Suprapubic skin (tissue), 4 donors: Measurements from ENCODE around the gene OR10P1. TPM values are rescaled to one million over a fixed set of nuclear protein-coding genes. Genes with fewer than 3 reads are reported as not detected.

Experiments
- DNase-seq, 2 donors: peaks; one replicate each; pipeline ENCODE4 v3.0.0-alpha.2; 2019; ENCODE audit warnings: low spot score in 2 of 2
- H3K27ac ChIP-seq: fragments of 200-600 bp; sonication (generic); one replicate; pipeline ENCODE4 v1.5.1; 2019
- H3K27me3 ChIP-seq: fragments of 200-600 bp; sonication (generic); one replicate; pipeline ENCODE4 v1.5.1; 2019
- H3K36me3 ChIP-seq: fragments of 200-600 bp; sonication (generic); one replicate; pipeline ENCODE4 v1.5.1; 2019
- H3K4me1 ChIP-seq: fragments of 200-600 bp; sonication (generic); one replicate; pipeline ENCODE4 v1.5.1; 2019
- H3K4me3 ChIP-seq: fragments of 200-600 bp; sonication (generic); one replicate; pipeline ENCODE4 v1.5.1; 2019; ENCODE audit warnings: mild to moderate bottlenecking
- H3K9me3 ChIP-seq: fragments of 200-600 bp; sonication (generic); one replicate; pipeline ENCODE4 v1.5.1; 2019
- CTCF ChIP-seq, 2 donors: fragments of 200-600 bp in 1 of 2; fragments of 450-650 bp in 1 of 2; sonication (generic) in 1 of 2; IDR thresholded peaks; one replicate each; pipeline ENCODE4 v1.5.1; 2016 to 2019; ENCODE audit warnings: antibody characterized with exemption in 2 of 2, mild to moderate bottlenecking in 1 of 2, moderate library complexity in 1 of 2
- EP300 ChIP-seq: sonication (generic); formaldehyde crosslinking; IDR thresholded peaks from one replicate; pipeline ENCODE4 v1.6.1; 2017; ENCODE audit warnings: antibody characterized with exemption
- POLR2A ChIP-seq, 2 donors: fragments of 450-650 bp; IDR thresholded peaks; one replicate each; pipeline ENCODE4 v1.6.1; 2017; ENCODE audit warnings: antibody characterized with exemption in 2 of 2, mild to moderate bottlenecking in 2 of 2, moderate library complexity in 2 of 2
- POLR2AphosphoS5 ChIP-seq, 3 donors: sonication (generic); formaldehyde crosslinking; IDR thresholded peaks; one replicate each; pipeline ENCODE4 v1.6.1; 2017; ENCODE audit warnings: antibody characterized with exemption in 3 of 3
- WGBS: methylation state at CpG from one replicate; pipeline ENCODE4 v1.1.5; 2018; 5-methylcytosine and 5-hydroxymethylcytosine counted together
- total RNA-seq, 4 donors: library from RNA; depleted of rRNA; stranded (reverse); fragments of >200 nt; gene quantifications; one replicate each; pipeline ENCODE4 v1.1.0, GENCODE V29; 2016

The OR10P1 gene
- total RNA-seq, 4 donors from 2014 or later = not detected

- TF ChIP-seq CTCF (IDR thresholded peaks at IDR 0.05) (no peak), POLR2A (IDR thresholded peaks at IDR 0.05) (no peak), POLR2AphosphoS5 (IDR thresholded peaks at IDR 0.05) (no peak), EP300 (no peak)
- Histone ChIP-seq H3K27ac (no peak overlapping the region), H3K36me3 (no peaks in the 10 kb centered on the region), H3K4me3 (no peak overlapping the region), H3K9me3 (no peaks in the 10 kb centered on the region), H3K27me3 (no peaks in the 10 kb centered on the region), H3K4me1 (peaks cover 5% of the 10 kb centered on the region)
- 52% methylated on average over 5 of the region's 5 CpGs for WGBS
- DNase-seq = no peak
Observed at GRCh38 chr12:55651299-55651683, 14.6 kb downstream of the OR10P1 start.

GRCh38 chr12:55652352-55652751 is 15.7 kb downstream of the OR10P1 start:
- H3K27me3 ChIP-seq = no peaks in the 10 kb centered on the region
- no peak for DNase-seq

GRCh38 chr12:55653031-55653430 is 16.3 kb downstream of the OR10P1 start:
- 55% methylated on average over 3 of the region's 3 CpGs for WGBS

More at GRCh38 chr12:55652352-55652751, 15.7 kb downstream of the OR10P1 start:
- H3K27ac ChIP-seq = no peak overlapping the region
- H3K4me3 ChIP-seq = no peak overlapping the region
- no peak for TF ChIP-seq CTCF (IDR thresholded peaks at IDR 0.05)
- no peaks in the 10 kb centered on the region for H3K36me3 ChIP-seq
- no peaks in the 10 kb centered on the region for H3K9me3 ChIP-seq
- H3K4me1 ChIP-seq = no peaks in the 10 kb centered on the region
- 81% methylated on average over 3 of the region's 3 CpGs for WGBS

GRCh38 chr12:55654511-55655214 is 18.0 kb downstream of the OR10P1 start:
- H3K9me3 ChIP-seq = no peaks in the 10 kb centered on the region
- no peaks in the 10 kb centered on the region for H3K36me3 ChIP-seq
- WGBS = 94% methylated on average over 17 of the region's 17 CpGs
- DNase-seq = no peak
- H3K27ac ChIP-seq = no peak overlapping the region
- no peak overlapping the region for H3K4me3 ChIP-seq
- TF ChIP-seq POLR2A (IDR thresholded peaks at IDR 0.05) (no peak), EP300 (no peak), CTCF (IDR thresholded peaks at IDR 0.05) (no peak), POLR2AphosphoS5 (IDR thresholded peaks at IDR 0.05) (no peak)
- H3K27me3 ChIP-seq = no peaks in the 10 kb centered on the region
- no peaks in the 10 kb centered on the region for H3K4me1 ChIP-seq

More at GRCh38 chr12:55653031-55653430, 16.3 kb downstream of the OR10P1 start:
- Histone ChIP-seq H3K9me3 (no peaks in the 10 kb centered on the region), H3K27me3 (no peaks in the 10 kb centered on the region), H3K4me3 (no peak overlapping the region), H3K27ac (no peak overlapping the region), H3K4me1 (no peaks in the 10 kb centered on the region), H3K36me3 (no peaks in the 10 kb centered on the region)
- no peak for DNase-seq
- TF ChIP-seq EP300 (no peak), CTCF (IDR thresholded peaks at IDR 0.05) (no peak), POLR2A (IDR thresholded peaks at IDR 0.05) (no peak), POLR2AphosphoS5 (IDR thresholded peaks at IDR 0.05) (no peak)

- Histone ChIP-seq H3K4me1 (no peaks in the 10 kb centered on the region), H3K27me3 (no peaks in the 10 kb centered on the region), H3K27ac (no peak overlapping the region), H3K36me3 (no peaks in the 10 kb centered on the region), H3K4me3 (no peak overlapping the region), H3K9me3 (no peaks in the 10 kb centered on the region)
- WGBS = 73% methylated on average over 4 of the region's 4 CpGs
- TF ChIP-seq POLR2A (IDR thresholded peaks at IDR 0.05) = no peak
- no peak for TF ChIP-seq CTCF (IDR thresholded peaks at IDR 0.05)
- no peak for TF ChIP-seq POLR2AphosphoS5 (IDR thresholded peaks at IDR 0.05)
- no peak for TF ChIP-seq EP300
- no peak for DNase-seq
Observed at GRCh38 chr12:55657212-55657611, 20.5 kb downstream of the OR10P1 start.
